ENCODE data around the gene FAM228A.

GRCh38 chr2:24231461-24231881 lies 56.6 kb downstream of the FAM228A start:
- TF ChIP-seq EZH2 (IDR thresholded peaks at IDR 0.05; ENCODE audit: low read depth, unreplicated experiment) (no peak), POLR2AphosphoS5 (IDR thresholded peaks at IDR 0.05; ENCODE audit: low read depth) (no peak), CTCF (conservative IDR thresholded peaks at IDR 0.05; ENCODE audit: low read depth in 2 of 2) (no peak), REST (IDR thresholded peaks at IDR 0.05; ENCODE audit: unreplicated experiment) (no peak), CREB1 (CRISPR knock-in tag; IDR thresholded peaks at IDR 0.05; ENCODE audit: low read depth) (no peak), EZH2phosphoT487 (IDR thresholded peaks at IDR 0.05; ENCODE audit: unreplicated experiment) (no peak), NANOG (IDR thresholded peaks at IDR 0.05; ENCODE audit: borderline replicate concordance) (no peak), STAT1 (IDR thresholded peaks at IDR 0.05; ENCODE audit: unreplicated experiment) (no peak), JUNB (IDR thresholded peaks at IDR 0.05; ENCODE audit: unreplicated experiment) (no peak), ZNF114 (CRISPR knock-in tag; IDR thresholded peaks at IDR 0.05) (no peak)
- TF ChIP-seq, protein P1, sequence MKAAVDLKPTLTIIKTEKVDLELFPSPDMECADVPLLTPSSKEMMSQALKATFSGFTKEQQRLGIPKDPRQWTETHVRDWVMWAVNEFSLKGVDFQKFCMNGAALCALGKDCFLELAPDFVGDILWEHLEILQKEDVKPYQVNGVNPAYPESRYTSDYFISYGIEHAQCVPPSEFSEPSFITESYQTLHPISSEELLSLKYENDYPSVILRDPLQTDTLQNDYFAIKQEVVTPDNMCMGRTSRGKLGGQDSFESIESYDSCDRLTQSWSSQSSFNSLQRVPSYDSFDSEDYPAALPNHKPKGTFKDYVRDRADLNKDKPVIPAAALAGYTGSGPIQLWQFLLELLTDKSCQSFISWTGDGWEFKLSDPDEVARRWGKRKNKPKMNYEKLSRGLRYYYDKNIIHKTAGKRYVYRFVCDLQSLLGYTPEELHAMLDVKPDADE (IDR thresholded peaks at IDR 0.05), result no peak
- TF ChIP-seq, protein P2, sequence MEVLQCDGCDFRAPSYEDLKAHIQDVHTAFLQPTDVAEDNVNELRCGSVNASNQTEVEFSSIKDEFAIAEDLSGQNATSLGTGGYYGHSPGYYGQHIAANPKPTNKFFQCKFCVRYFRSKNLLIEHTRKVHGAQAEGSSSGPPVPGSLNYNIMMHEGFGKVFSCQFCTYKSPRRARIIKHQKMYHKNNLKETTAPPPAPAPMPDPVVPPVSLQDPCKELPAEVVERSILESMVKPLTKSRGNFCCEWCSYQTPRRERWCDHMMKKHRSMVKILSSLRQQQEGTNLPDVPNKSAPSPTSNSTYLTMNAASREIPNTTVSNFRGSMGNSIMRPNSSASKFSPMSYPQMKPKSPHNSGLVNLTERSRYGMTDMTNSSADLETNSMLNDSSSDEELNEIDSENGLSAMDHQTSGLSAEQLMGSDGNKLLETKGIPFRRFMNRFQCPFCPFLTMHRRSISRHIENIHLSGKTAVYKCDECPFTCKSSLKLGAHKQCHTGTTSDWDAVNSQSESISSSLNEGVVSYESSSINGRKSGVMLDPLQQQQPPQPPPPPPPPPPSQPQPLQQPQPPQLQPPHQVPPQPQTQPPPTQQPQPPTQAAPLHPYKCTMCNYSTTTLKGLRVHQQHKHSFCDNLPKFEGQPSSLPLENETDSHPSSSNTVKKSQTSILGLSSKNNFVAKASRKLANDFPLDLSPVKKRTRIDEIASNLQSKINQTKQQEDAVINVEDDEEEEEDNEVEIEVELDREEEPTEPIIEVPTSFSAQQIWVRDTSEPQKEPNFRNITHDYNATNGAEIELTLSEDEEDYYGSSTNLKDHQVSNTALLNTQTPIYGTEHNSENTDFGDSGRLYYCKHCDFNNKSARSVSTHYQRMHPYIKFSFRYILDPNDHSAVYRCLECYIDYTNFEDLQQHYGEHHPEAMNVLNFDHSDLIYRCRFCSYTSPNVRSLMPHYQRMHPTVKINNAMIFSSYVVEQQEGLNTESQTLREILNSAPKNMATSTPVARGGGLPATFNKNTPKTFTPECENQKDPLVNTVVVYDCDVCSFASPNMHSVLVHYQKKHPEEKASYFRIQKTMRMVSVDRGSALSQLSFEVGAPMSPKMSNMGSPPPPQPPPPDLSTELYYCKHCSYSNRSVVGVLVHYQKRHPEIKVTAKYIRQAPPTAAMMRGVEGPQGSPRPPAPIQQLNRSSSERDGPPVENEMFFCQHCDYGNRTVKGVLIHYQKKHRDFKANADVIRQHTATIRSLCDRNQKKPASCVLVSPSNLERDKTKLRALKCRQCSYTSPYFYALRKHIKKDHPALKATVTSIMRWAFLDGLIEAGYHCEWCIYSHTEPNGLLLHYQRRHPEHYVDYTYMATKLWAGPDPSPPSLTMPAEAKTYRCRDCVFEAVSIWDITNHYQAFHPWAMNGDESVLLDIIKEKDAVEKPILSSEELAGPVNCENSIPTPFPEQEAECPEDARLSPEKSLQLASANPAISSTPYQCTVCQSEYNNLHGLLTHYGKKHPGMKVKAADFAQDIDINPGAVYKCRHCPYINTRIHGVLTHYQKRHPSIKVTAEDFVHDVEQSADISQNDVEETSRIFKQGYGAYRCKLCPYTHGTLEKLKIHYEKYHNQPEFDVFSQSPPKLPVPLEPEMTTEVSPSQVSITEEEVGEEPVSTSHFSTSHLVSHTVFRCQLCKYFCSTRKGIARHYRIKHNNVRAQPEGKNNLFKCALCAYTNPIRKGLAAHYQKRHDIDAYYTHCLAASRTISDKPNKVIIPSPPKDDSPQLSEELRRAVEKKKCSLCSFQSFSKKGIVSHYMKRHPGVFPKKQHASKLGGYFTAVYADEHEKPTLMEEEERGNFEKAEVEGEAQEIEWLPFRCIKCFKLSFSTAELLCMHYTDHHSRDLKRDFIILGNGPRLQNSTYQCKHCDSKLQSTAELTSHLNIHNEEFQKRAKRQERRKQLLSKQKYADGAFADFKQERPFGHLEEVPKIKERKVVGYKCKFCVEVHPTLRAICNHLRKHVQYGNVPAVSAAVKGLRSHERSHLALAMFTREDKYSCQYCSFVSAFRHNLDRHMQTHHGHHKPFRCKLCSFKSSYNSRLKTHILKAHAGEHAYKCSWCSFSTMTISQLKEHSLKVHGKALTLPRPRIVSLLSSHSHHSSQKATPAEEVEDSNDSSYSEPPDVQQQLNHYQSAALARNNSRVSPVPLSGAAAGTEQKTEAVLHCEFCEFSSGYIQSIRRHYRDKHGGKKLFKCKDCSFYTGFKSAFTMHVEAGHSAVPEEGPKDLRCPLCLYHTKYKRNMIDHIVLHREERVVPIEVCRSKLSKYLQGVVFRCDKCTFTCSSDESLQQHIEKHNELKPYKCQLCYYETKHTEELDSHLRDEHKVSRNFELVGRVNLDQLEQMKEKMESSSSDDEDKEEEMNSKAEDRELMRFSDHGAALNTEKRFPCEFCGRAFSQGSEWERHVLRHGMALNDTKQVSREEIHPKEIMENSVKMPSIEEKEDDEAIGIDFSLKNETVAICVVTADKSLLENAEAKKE (CRISPR knock-in tag; IDR thresholded peaks at IDR 0.05), result no peak
